ENCODE measurements around the gene APOH. TPM values are rescaled to one million over a fixed set of nuclear protein-coding genes. Genes with fewer than 3 reads are reported as not detected.

The APOH gene
- total and polyA plus RNA-seq, 2 of the 8 experiments (the other 6 are each of a cell fraction or from before 2014, with no cell fraction given) = not detected

DNA sequence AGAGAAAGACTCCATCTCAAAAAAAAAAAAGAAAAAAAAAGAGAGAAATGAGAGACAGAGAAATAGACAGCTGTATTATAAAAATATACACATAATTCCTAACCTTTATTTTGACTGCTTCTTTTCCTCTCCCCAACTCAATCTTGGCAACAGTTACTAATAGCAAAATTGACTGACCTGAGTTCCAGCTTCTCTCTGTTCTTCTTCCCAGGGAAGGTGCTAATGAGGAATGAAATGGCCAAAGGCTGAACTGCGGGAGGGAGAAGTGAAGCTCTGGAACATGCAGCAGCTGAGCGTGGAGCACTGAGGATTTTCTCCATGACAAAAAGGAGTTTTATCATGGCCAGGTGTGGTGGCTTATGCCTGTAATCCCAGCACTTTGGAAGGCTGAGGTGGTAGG lies 48.0 kb upstream of the APOH start (continued):
- TF ChIP-seq CHD7 (IDR thresholded peaks at IDR 0.05; ENCODE audit: insufficient replicate concordance, low read length) (no peak), KDM5A (IDR thresholded peaks at IDR 0.05; ENCODE audit: low read length) (no peak), MAFK (IDR thresholded peaks at IDR 0.05; ENCODE audit: low read depth, low read length) (no peak), CHD1 (IDR thresholded peaks at IDR 0.05; ENCODE audit: low read depth, low read length) (no peak)

Measured in H1 (cell line).